CD4-positive, alpha-beta T cell treated with Interleukin-1 beta for 1 hour (primary cell): ENCODE measurements around the gene TRPC4.

Experiments
- DNase-seq, 2 donors: peaks; one replicate each; pipeline ENCODE4 v3.0.0-alpha.2; 2020 to 2022

TRPC4 gene

GRCh38 chr13:37709318-37709717, 160.3 kb downstream of the TRPC4 start:
- no peak for DNase-seq

GRCh38 chr13:37707739-37708500, 161.7 kb downstream of the TRPC4 start:
- no peak for DNase-seq

- DNase-seq, result no peak
These were observed 163.5 kb downstream of the TRPC4 start for GRCh38 chr13:37706041-37706440.

GRCh38 chr13:37701972-37702371, 167.6 kb downstream of the TRPC4 start:
- no peak for DNase-seq

- DNase-seq, result no peak
These were observed 168.3 kb downstream of the TRPC4 start for GRCh38 chr13:37701306-37701705.

GRCh38 chr13:37700887-37701286, 168.7 kb downstream of the TRPC4 start:
- DNase-seq, result no peak

GRCh38 chr13:37695200-37695599, 174.4 kb downstream of the TRPC4 start:
- DNase-seq, result no peak

GRCh38 chr13:37690361-37690760, 179.2 kb downstream of the TRPC4 start:
- DNase-seq, result no peak

GRCh38 chr13:37686501-37686900, 183.1 kb downstream of the TRPC4 start:
- no peak for DNase-seq

GRCh38 chr13:37685206-37685605, 184.4 kb downstream of the TRPC4 start:
- DNase-seq, result no peak

- DNase-seq, result no peak
These were observed 187.1 kb downstream of the TRPC4 start for GRCh38 chr13:37682496-37682895.

GRCh38 chr13:37681281-37682032, 188.1 kb downstream of the TRPC4 start:
- no peak for DNase-seq

- no peak for DNase-seq
These were observed 189.4 kb downstream of the TRPC4 start for GRCh38 chr13:37680137-37680536.

- no peak for DNase-seq
These were observed 190.5 kb downstream of the TRPC4 start for GRCh38 chr13:37679043-37679442.

GRCh38 chr13:37669845-37670244, 199.7 kb downstream of the TRPC4 start:
- no peak for DNase-seq

- no peak for DNase-seq
These were observed 201.9 kb downstream of the TRPC4 start for GRCh38 chr13:37667702-37668101.

GRCh38 chr13:37666036-37666435, 203.5 kb downstream of the TRPC4 start:
- no peak for DNase-seq

GRCh38 chr13:37665420-37665819, 204.2 kb downstream of the TRPC4 start:
- no peak for DNase-seq

GRCh38 chr13:37663724-37664123, 205.8 kb downstream of the TRPC4 start:
- no peak for DNase-seq

- DNase-seq, result no peak
These were observed 206.9 kb downstream of the TRPC4 start for GRCh38 chr13:37662624-37663023.

GRCh38 chr13:37657956-37658355, 211.6 kb downstream of the TRPC4 start:
- DNase-seq, result no peak

- no peak for DNase-seq
These were observed 212.4 kb downstream of the TRPC4 start for GRCh38 chr13:37657134-37657533.

GRCh38 chr13:37656247-37656940, 213.2 kb downstream of the TRPC4 start:
- DNase-seq, result no peak

GRCh38 chr13:37652596-37652995, 217.0 kb downstream of the TRPC4 start:
- no peak for DNase-seq
